ENCODE measurements around the gene RSRC1. TPM values are rescaled to one million over a fixed set of nuclear protein-coding genes. Genes with fewer than 3 reads are reported as not detected.
"Not testable (repeated sequence)": the region's sequence is repeated elsewhere in the genome, so short reads cannot be mapped to it uniquely, and the experiment has no call there.

The RSRC1 gene
- 63.4 and 77.9 TPM in 2 replicates for total RNA-seq

GRCh38 chr3:158109804-158110657, at the start of gene RSRC1:
RSRC1 (plus strand) TSS chr3:158110089; CDS start chr3:158122105, 12,016 bp downstream.
- peak; percentile 76 for DNase-seq (ENCODE audit: low read depth)

- not testable (repeated sequence) for DNase-seq (ENCODE audit: low read depth)
Observed at GRCh38 chr3:158065574-158065973, 44.3 kb upstream of the RSRC1 start.

- DNase-seq (ENCODE audit: low read depth): no peak
Observed at GRCh38 chr3:158072790-158073189, 37.1 kb upstream of the RSRC1 start.

GRCh38 chr3:158074591-158074990, 35.3 kb upstream of the RSRC1 start:
- no peak for DNase-seq (ENCODE audit: low read depth)

- no peak for DNase-seq (ENCODE audit: low read depth)
Observed at GRCh38 chr3:158079599-158079998, 30.3 kb upstream of the RSRC1 start.

- no peak for DNase-seq (ENCODE audit: low read depth)
Observed at GRCh38 chr3:158084651-158085050, 25.2 kb upstream of the RSRC1 start.

- DNase-seq (ENCODE audit: low read depth): no peak
Observed at GRCh38 chr3:158085358-158085757, 24.5 kb upstream of the RSRC1 start.

GRCh38 chr3:158085931-158086330, 24.0 kb upstream of the RSRC1 start:
- DNase-seq (ENCODE audit: low read depth): no peak

GRCh38 chr3:158086361-158086760, 23.5 kb upstream of the RSRC1 start:
- DNase-seq (ENCODE audit: low read depth): no peak

GRCh38 chr3:158086776-158087175, 23.1 kb upstream of the RSRC1 start:
- DNase-seq (ENCODE audit: low read depth): no peak

GRCh38 chr3:158091531-158091930, 18.4 kb upstream of the RSRC1 start:
- peak; percentile 18 for DNase-seq (ENCODE audit: low read depth)

- DNase-seq (ENCODE audit: low read depth): no peak
Observed at GRCh38 chr3:158093526-158093925, 16.4 kb upstream of the RSRC1 start.

- DNase-seq (ENCODE audit: low read depth): no peak
Observed at GRCh38 chr3:158094235-158095110, 15.4 kb upstream of the RSRC1 start.

- DNase-seq (ENCODE audit: low read depth): no peak
Observed at GRCh38 chr3:158095111-158095813, 14.6 kb upstream of the RSRC1 start.

GRCh38 chr3:158095814-158096704, 13.8 kb upstream of the RSRC1 start:
- DNase-seq (ENCODE audit: low read depth): no peak

GRCh38 chr3:158097081-158097592, 12.8 kb upstream of the RSRC1 start:
- DNase-seq (ENCODE audit: low read depth): no peak

GRCh38 chr3:158097593-158098308, 12.1 kb upstream of the RSRC1 start:
- DNase-seq (ENCODE audit: low read depth): peak; percentile 65

- DNase-seq (ENCODE audit: low read depth): no peak
Observed at GRCh38 chr3:158098309-158098639, 11.6 kb upstream of the RSRC1 start.

GRCh38 chr3:158098834-158099424, 11.0 kb upstream of the RSRC1 start:
- DNase-seq (ENCODE audit: low read depth): no peak

- DNase-seq (ENCODE audit: low read depth): no peak
Observed at GRCh38 chr3:158100681-158101080, 9.2 kb upstream of the RSRC1 start.
